WTC11 (cell line): ENCODE data around the gene TSPAN5.

Experiments used
- ATF1 ChIP-seq: sonication (generic); formaldehyde crosslinking; IDR thresholded peaks from 2 replicates; pipeline ENCODE4 v1.8.1; 2023; ENCODE audit warnings: mild to moderate bottlenecking, moderate library complexity, missing genetic modification reagents
- CBFB ChIP-seq: sonication (generic); formaldehyde crosslinking; IDR thresholded peaks from 2 replicates; pipeline ENCODE4 v1.8.1; 2022; ENCODE audit warnings: mild to moderate bottlenecking, low read depth, missing genetic modification reagents
- CTCF ChIP-seq: fragments of 200-600 bp; IDR thresholded peaks from 2 replicates; pipeline ENCODE4 v1.8.0; 2022; ENCODE audit warnings: antibody characterized with exemption
- NFYB ChIP-seq: sonication (generic); formaldehyde crosslinking; conservative IDR thresholded peaks from 2 replicates; pipeline ENCODE4 v1.8.0; 2022; ENCODE audit warnings: low read depth, missing genetic modification reagents
- PREB ChIP-seq: sonication (generic); formaldehyde crosslinking; IDR thresholded peaks from 2 replicates; pipeline ENCODE4 v1.8.1; 2022; ENCODE audit warnings: mild to moderate bottlenecking, missing genetic modification reagents, moderate library complexity, borderline replicate concordance
- TCF7 ChIP-seq: sonication (generic); formaldehyde crosslinking; IDR thresholded peaks from 2 replicates; pipeline ENCODE4 v1.8.0; 2022; ENCODE audit warnings: mild to moderate bottlenecking, low read depth, missing genetic modification reagents, moderate library complexity
- ZNF232 ChIP-seq: sonication (generic); formaldehyde crosslinking; IDR thresholded peaks from 2 replicates; pipeline ENCODE4 v1.8.0; 2022; ENCODE audit warnings: mild to moderate bottlenecking, missing genetic modification reagents
- ZNF396 ChIP-seq: fragments of 250-450 bp; sonication (Bioruptor Pico); IDR thresholded peaks from 2 replicates; pipeline ENCODE4 v1.8.0; 2021; ENCODE audit warnings: mild to moderate bottlenecking, moderate library complexity, borderline replicate concordance

- TF ChIP-seq NFYB (CRISPR knock-in tag) (no peak), CTCF (no peak), PREB (CRISPR knock-in tag) (no peak), CBFB (CRISPR knock-in tag) (no peak), ATF1 (CRISPR knock-in tag) (no peak), ZNF232 (CRISPR knock-in tag) (no peak), TCF7 (no peak), ZNF396 (CRISPR knock-in tag) (no peak)
These were observed 40.9 kb downstream of the TSPAN5 start for GRCh38 chr4:98617358-98618047.
